ENCODE results near the gene CDK13. TPM values are rescaled to one million over a fixed set of nuclear protein-coding genes. Genes with fewer than 3 reads are reported as not detected.

Gene CDK13
- total and polyA plus RNA-seq, 9 of the 15 experiments (the other 6 are each of a cell fraction or from before 2014, with no cell fraction given) = 9.8 to 46.1 (median 32.4) TPM

DNA sequence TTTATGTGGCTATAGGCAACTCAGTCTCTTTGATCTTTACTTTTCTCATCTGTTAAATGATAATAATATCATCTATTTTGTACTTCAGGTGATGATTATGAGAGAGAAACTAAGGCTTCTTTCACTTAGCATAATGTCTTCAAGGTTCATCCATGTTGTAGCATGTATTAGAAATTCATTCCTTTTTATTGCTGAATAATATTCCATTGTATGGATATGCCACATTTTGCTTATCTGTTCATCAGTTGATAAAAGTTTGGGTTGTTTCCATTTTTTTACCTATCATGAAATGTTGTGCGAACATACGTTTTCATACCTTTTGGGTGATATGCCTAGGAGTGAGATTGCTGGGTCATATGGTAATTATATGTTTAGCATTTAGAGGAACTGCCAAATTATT, 7.2 kb upstream of the CDK13 start:
- intact Hi-C loops (cut with micrococcal nuclease) = no loop called here

DNA sequence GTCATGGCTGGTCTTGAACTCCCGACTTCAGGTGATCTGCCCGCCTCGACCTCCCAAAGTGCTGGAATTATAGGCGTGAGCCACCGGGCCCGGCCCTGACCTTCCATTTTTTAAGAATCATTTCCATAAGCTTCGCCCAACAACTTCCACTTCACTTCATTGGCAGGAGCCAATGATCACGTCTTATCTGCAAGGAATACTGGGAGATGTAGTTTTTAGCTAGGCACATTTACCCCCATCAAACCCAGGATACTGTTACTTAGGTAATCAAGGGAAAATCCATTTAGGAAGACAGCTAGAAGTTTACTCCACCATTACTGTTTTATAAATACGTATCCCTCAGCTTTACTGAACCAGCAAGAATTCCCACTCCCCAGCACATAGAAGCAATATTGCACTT, 3.4 kb upstream of the CDK13 start:
- FAIRE-seq (no peak), ATAC-seq (no peak), DNase-seq (ENCODE audit: extremely low read depth in 1 of 4, low spot score in 3 of 4) (no peak)
- CTCF ChIA-PET (ENCODE audit: low intra/inter-chr PET ratio) = no interaction called here
- Histone ChIP-seq H3K79me2 (ENCODE audit: control insufficient read depth, insufficient read depth, low read length) (peaks cover 27% of the 10 kb centered on the region), H3K9me1 (ENCODE audit: control insufficient read depth, insufficient read depth, low read length) (no peaks in the 10 kb centered on the region), H2AFZ (ENCODE audit: low read depth, low read length) (peak overlapping the region; percentile 0; the same call in 1 of the 2 replicates), H3K27me3 (ENCODE audit: control insufficient read depth in 2 of 2, insufficient read depth in 2 of 2, low read length in 2 of 2) (no peaks in the 10 kb centered on the region), H3K36me3 (ENCODE audit: control insufficient read depth, insufficient read depth, low read length) (no peaks in the 10 kb centered on the region), H3K9me3 (replicated peaks; ENCODE audit: control insufficient read depth, insufficient read depth, low read depth, low read length) (no peaks in the 10 kb centered on the region), H3K27ac (ENCODE audit: extremely low read depth, low read depth, low read length) (no peak overlapping the region), H3K4me2 (ENCODE audit: insufficient read depth, low read length) (no peak overlapping the region), H3K4me1 (replicated peaks in 1 of 2; ENCODE audit: control insufficient read depth in 2 of 2, insufficient read depth in 2 of 2, low read length in 2 of 2) (peaks cover 9 to 23% of the 10 kb centered on the region in 2 experiments), H3K9ac (ENCODE audit: insufficient read depth in 1 of 2, low read depth in 2 of 2, low read length in 2 of 2) (no peak overlapping the region), H4K20me1 (replicated peaks; ENCODE audit: control insufficient read depth, insufficient read depth, low read length) (peaks cover 1% of the 10 kb centered on the region; the same call in 1 of the 2 replicates), H3K4me3 (no peak overlapping the region)
- in situ Hi-C loops (cut with MboI) (no loop called here), intact Hi-C loops (cut with micrococcal nuclease) (loop anchor here (5.0 kb wide), 1 partner anchor 324 kb away; the partner anchor contains the start of gene RALA)
- 78% methylated on average over 9 of the region's 9 CpGs for WGBS (ENCODE audit: insufficient coverage, low coverage, missing lambda C conversion rate)
- BruUV-seq (replicated peaks) = no TSS peak
- POLR2A ChIA-PET = interaction anchor here (1.1 kb wide), 1 partner anchor 10 kb away, joined by 4 read pairs; no protein-coding TSS in a partner anchor
- TF ChIP-seq SIX5 (IDR thresholded peaks at IDR 0.05; ENCODE audit: borderline replicate concordance in 1 of 2, insufficient read depth in 1 of 2, low read depth in 1 of 2, low read length in 2 of 2) (peak; percentile 22 to 39; a peak in 1 of 4 replicates), HCFC1 (IDR thresholded peaks at IDR 0.05; ENCODE audit: low read depth, low read length) (peak; percentile 70), ZC3H11A (IDR thresholded peaks at IDR 0.05; ENCODE audit: low read depth, low read length) (no peak), ERF (CRISPR knock-in tag; IDR thresholded peaks at IDR 0.05) (no peak)

More for the DNA sequence above, 7.2 kb upstream of the CDK13 start:
- no peaks in the 10 kb centered on the region for H4K20me1 ChIP-seq (replicated peaks; ENCODE audit: control insufficient read depth, insufficient read depth, low read length)
- H3K79me2 ChIP-seq (ENCODE audit: control insufficient read depth, insufficient read depth, low read length) = 0 out of 3 replicates have a peak, but pooled peaks cover 1% of the 10 kb centered on the region
- no peak overlapping the region for H3K4me3 ChIP-seq
- TF ChIP-seq RBM25 (IDR thresholded peaks at IDR 0.05; ENCODE audit: low read depth, low read length, severe bottlenecking) = peak; percentile 4
- no peak for TF ChIP-seq MCM3 (IDR thresholded peaks at IDR 0.05)
- H3K27ac ChIP-seq (ENCODE audit: extremely low read depth, low read depth, low read length) = no peak overlapping the region
- no peaks in the 10 kb centered on the region for H3K36me3 ChIP-seq (ENCODE audit: control insufficient read depth, insufficient read depth, low read length)
- 55% methylated on average over 2 of the region's 2 CpGs for WGBS (ENCODE audit: insufficient coverage, low coverage, missing lambda C conversion rate)
- ChIA-PET CTCF (ENCODE audit: low intra/inter-chr PET ratio) (no interaction called here), POLR2A (no interaction called here)
- no peaks in the 10 kb centered on the region for H3K27me3 ChIP-seq (ENCODE audit: control insufficient read depth in 2 of 2, insufficient read depth in 2 of 2, low read length in 2 of 2)
- BruUV-seq (replicated peaks) = no TSS peak
- H3K9me3 ChIP-seq (replicated peaks; ENCODE audit: control insufficient read depth, insufficient read depth, low read depth, low read length) = no peaks in the 10 kb centered on the region
- in situ Hi-C loops (cut with MboI) = no loop called here
- H3K9me1 ChIP-seq (ENCODE audit: control insufficient read depth, insufficient read depth, low read length) = no peaks in the 10 kb centered on the region
- ATAC-seq = no peak
- H3K4me1 ChIP-seq (replicated peaks in 1 of 2; ENCODE audit: control insufficient read depth in 2 of 2, insufficient read depth in 2 of 2, low read length in 2 of 2) = peaks cover 0 to 2% of the 10 kb centered on the region in 2 experiments; a peak in 1 of 5 replicates
- H2AFZ ChIP-seq (ENCODE audit: low read depth, low read length) = no peak overlapping the region
- FAIRE-seq = no peak
- H3K4me2 ChIP-seq (ENCODE audit: insufficient read depth, low read length) = no peak overlapping the region
- H3K9ac ChIP-seq (ENCODE audit: insufficient read depth in 1 of 2, low read depth in 2 of 2, low read length in 2 of 2) = no peak overlapping the region
- DNase-seq (ENCODE audit: extremely low read depth in 1 of 4, low spot score in 3 of 4) = no peak
